HEK293 (cell line): Measurements from ENCODE around the gene SH2D7.

ENCODE experiments used
- CTCF ChIA-PET: fragments of 350-600 bp; formaldehyde crosslinking; extraction: SDS; loops from one replicate; lab custom pipeline; 2021; ENCODE audit warnings: antibody characterized with exemption; lab: Yijun Ruan, JAX
- POLR2A ChIA-PET: fragments of 300-600 bp; formaldehyde crosslinking; extraction: SDS; loops from one replicate; lab custom pipeline; 2020; ENCODE audit warnings: antibody characterized with exemption, inconsistent platforms; lab: Yijun Ruan, JAX
- H3K27ac ChIP-seq: fragments of 200-500 bp; sonication (Bioruptor generic); 2 replicates; pipeline ENCODE4 v1.5.1; 2014; ENCODE audit warnings: low read depth, low read length, control low read depth, inconsistent platforms; ENCODE audit errors: extremely low read depth
- H3K36me3 ChIP-seq, 2 experiments: fragments of 200-500 bp in 1 of 2; sonication (Bioruptor generic) in 1 of 2; 1 replicate in 1 of 2; 2 replicates in 1 of 2; pipeline ENCODE4 v1.5.1; 2014 to 2017; ENCODE audit warnings: inconsistent platforms in 2 of 2, low read length in 2 of 2; ENCODE audit not compliant: control insufficient read depth in 2 of 2, insufficient read depth in 1 of 2
- H3K4me1 ChIP-seq: fragments of 200-500 bp; sonication (Bioruptor generic); 2 replicates; pipeline ENCODE4 v1.5.1; 2014; ENCODE audit warnings: mild to moderate bottlenecking, low read length, inconsistent platforms; ENCODE audit not compliant: control insufficient read depth, insufficient read depth
- H3K4me3 ChIP-seq: 2 replicates; pipeline ENCODE4 v1.5.1; 2011; ENCODE audit warnings: low read depth, mild to moderate bottlenecking, control low read depth, low read length, moderate library complexity
- H3K9me3 ChIP-seq: fragments of 200-500 bp; sonication (Bioruptor generic); 2 replicates; pipeline ENCODE4 v1.5.1; 2014; ENCODE audit warnings: low read depth, low read length, inconsistent platforms; ENCODE audit not compliant: control insufficient read depth, insufficient read depth
- EGR2 ChIP-seq: fragments of 450-650 bp; formaldehyde crosslinking; IDR thresholded peaks from 2 replicates; pipeline ENCODE4 v1.5.1; 2016; ENCODE audit warnings: low read depth, missing biosample characterization, missing genetic modification characterization
- GLI4 ChIP-seq: fragments of 450-650 bp; formaldehyde crosslinking; IDR thresholded peaks from 2 replicates; pipeline ENCODE4 v1.5.1; 2016; ENCODE audit warnings: missing biosample characterization, missing genetic modification characterization
- HOXD13 ChIP-seq: sonication (generic); formaldehyde crosslinking; IDR thresholded peaks from 2 replicates; pipeline ENCODE4 v1.8.0; 2022; ENCODE audit warnings: missing genetic modification reagents, borderline replicate concordance
- PRDM1 ChIP-seq: fragments of 450-650 bp; formaldehyde crosslinking; IDR thresholded peaks from 2 replicates; pipeline ENCODE4; 2016; ENCODE audit warnings: missing biosample characterization, missing genetic modification characterization
- SCRT2 ChIP-seq: fragments of 450-650 bp; formaldehyde crosslinking; IDR thresholded peaks from 2 replicates; pipeline ENCODE4 v1.5.1; 2016; ENCODE audit warnings: missing biosample characterization, missing genetic modification characterization
- ZBTB20 ChIP-seq: fragments of 450-650 bp; formaldehyde crosslinking; IDR thresholded peaks from 2 replicates; pipeline ENCODE4 v1.5.1; 2016; ENCODE audit warnings: missing biosample characterization, missing genetic modification characterization
- ZFHX2 ChIP-seq: fragments of 450-650 bp; formaldehyde crosslinking; conservative IDR thresholded peaks from 2 replicates; pipeline ENCODE4 v1.5.1; 2016; ENCODE audit warnings: missing biosample characterization, missing genetic modification characterization
- ZFP41 ChIP-seq: fragments of 450-650 bp; formaldehyde crosslinking; IDR thresholded peaks from 2 replicates; pipeline ENCODE4 v1.5.1; 2016; ENCODE audit warnings: missing biosample characterization, missing genetic modification characterization, borderline replicate concordance
- ZFP69B ChIP-seq: fragments of 450-650 bp; formaldehyde crosslinking; IDR thresholded peaks from 2 replicates; pipeline ENCODE4 v1.5.1; 2016; ENCODE audit warnings: missing biosample characterization, missing genetic modification characterization
- ZNF175 ChIP-seq: fragments of 450-650 bp; formaldehyde crosslinking; IDR thresholded peaks from 2 replicates; pipeline ENCODE4 v1.5.1; 2016; ENCODE audit warnings: missing biosample characterization, missing genetic modification characterization
- ZNF19 ChIP-seq: fragments of 450-650 bp; formaldehyde crosslinking; IDR thresholded peaks from 2 replicates; pipeline ENCODE4; 2016; ENCODE audit warnings: missing biosample characterization, missing genetic modification characterization, low read depth
- ZNF239 ChIP-seq: fragments of 450-650 bp; formaldehyde crosslinking; IDR thresholded peaks from 2 replicates; pipeline ENCODE4 v1.5.1; 2016; ENCODE audit warnings: missing biosample characterization, missing genetic modification characterization
- ZNF311 ChIP-seq: fragments of 450-650 bp; formaldehyde crosslinking; IDR thresholded peaks from 2 replicates; pipeline ENCODE4 v1.5.1; 2017; ENCODE audit warnings: missing biosample characterization, missing genetic modification characterization, borderline replicate concordance
- ZNF366 ChIP-seq: fragments of 450-650 bp; formaldehyde crosslinking; conservative IDR thresholded peaks from 2 replicates; pipeline ENCODE4 v1.5.1; 2016; ENCODE audit warnings: missing biosample characterization, missing genetic modification characterization
- ZNF394 ChIP-seq: fragments of 450-650 bp; formaldehyde crosslinking; IDR thresholded peaks from 2 replicates; pipeline ENCODE4 v1.5.1; 2016; ENCODE audit warnings: missing biosample characterization, missing genetic modification characterization, mild to moderate bottlenecking, moderate library complexity, borderline replicate concordance
- ZNF404 ChIP-seq: fragments of 450-650 bp; formaldehyde crosslinking; IDR thresholded peaks from 2 replicates; pipeline ENCODE4 v1.5.1; 2017; ENCODE audit warnings: missing biosample characterization, missing genetic modification characterization
- ZNF521 ChIP-seq: fragments of 450-650 bp; formaldehyde crosslinking; IDR thresholded peaks from 2 replicates; pipeline ENCODE4 v1.5.1; 2017; ENCODE audit warnings: missing biosample characterization, mild to moderate bottlenecking, missing genetic modification characterization
- ZNF580 ChIP-seq: fragments of 450-650 bp; formaldehyde crosslinking; IDR thresholded peaks from 2 replicates; pipeline ENCODE4 v1.5.1; 2016; ENCODE audit warnings: missing biosample characterization, missing genetic modification characterization
- ZNF596 ChIP-seq: fragments of 450-650 bp; IDR thresholded peaks from 2 replicates; pipeline ENCODE4 v1.5.0; 2018; ENCODE audit warnings: missing biosample characterization, mild to moderate bottlenecking, missing genetic modification characterization, moderate library complexity
- ZNF600 ChIP-seq: fragments of 450-650 bp; formaldehyde crosslinking; IDR thresholded peaks from 2 replicates; pipeline ENCODE4 v1.5.1; 2016; ENCODE audit warnings: missing biosample characterization, missing genetic modification characterization
- ZNF610 ChIP-seq: fragments of 450-650 bp; formaldehyde crosslinking; IDR thresholded peaks from 2 replicates; pipeline ENCODE4 v1.5.1; 2016; ENCODE audit warnings: missing biosample characterization, missing genetic modification characterization, borderline replicate concordance
- ZNF658 ChIP-seq: fragments of 450-650 bp; formaldehyde crosslinking; IDR thresholded peaks from 2 replicates; pipeline ENCODE4; 2016; ENCODE audit warnings: missing biosample characterization, missing genetic modification characterization
- TF ChIP-seq, protein P1 (sequence below): fragments of 450-650 bp; formaldehyde crosslinking; IDR thresholded peaks from 2 replicates; pipeline ENCODE4 v1.5.1; 2016; ENCODE audit warnings: missing biosample characterization, missing genetic modification characterization
- TF ChIP-seq, protein P2 (sequence below): fragments of 450-650 bp; formaldehyde crosslinking; IDR thresholded peaks from 2 replicates; pipeline ENCODE4 v1.5.1; 2016; ENCODE audit warnings: missing biosample characterization, missing genetic modification characterization
- TF ChIP-seq, protein P3 (sequence below): fragments of 450-650 bp; formaldehyde crosslinking; IDR thresholded peaks from 2 replicates; pipeline ENCODE4 v1.5.1; 2017; ENCODE audit warnings: missing biosample characterization, mild to moderate bottlenecking, missing genetic modification characterization, moderate library complexity

Gene SH2D7

DNA sequence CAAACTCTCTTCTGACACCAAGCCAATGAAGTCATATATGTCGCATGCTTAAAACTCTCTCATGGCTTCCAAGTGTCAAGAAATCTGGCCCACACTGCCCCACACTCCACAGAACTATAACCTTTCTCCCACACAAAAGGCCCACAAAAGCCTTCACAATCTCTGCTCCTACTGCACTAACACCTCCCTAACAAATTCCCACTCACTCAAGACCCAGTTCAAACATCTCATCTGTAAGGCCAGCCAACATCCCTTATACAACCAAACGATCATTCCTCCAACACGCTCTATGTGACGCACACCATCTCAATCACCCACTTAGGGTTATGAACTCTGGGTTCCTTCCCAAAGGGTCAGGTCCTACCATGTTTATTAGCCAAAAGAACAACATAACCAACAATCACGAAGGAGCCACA lies 28.4 kb upstream of the SH2D7 start:
- Histone ChIP-seq H3K36me3 (no peaks in the 10 kb centered on the region; a peak in 1 of 3 replicates), H3K27ac (no peak overlapping the region), H3K4me3 (no peak overlapping the region), H3K9me3 (no peaks in the 10 kb centered on the region), H3K4me1 (peaks cover 57% of the 10 kb centered on the region)
- ChIA-PET POLR2A (no interaction called here), CTCF (no interaction called here)
- peak; percentile 81 for TF ChIP-seq ZNF600
- peak; percentile 98 for TF ChIP-seq EGR2 (tag by site-specific recombination)
- peak; percentile 94 for TF ChIP-seq ZFHX2
- no peak for TF ChIP-seq ZNF19 (tag by site-specific recombination)

DNA sequence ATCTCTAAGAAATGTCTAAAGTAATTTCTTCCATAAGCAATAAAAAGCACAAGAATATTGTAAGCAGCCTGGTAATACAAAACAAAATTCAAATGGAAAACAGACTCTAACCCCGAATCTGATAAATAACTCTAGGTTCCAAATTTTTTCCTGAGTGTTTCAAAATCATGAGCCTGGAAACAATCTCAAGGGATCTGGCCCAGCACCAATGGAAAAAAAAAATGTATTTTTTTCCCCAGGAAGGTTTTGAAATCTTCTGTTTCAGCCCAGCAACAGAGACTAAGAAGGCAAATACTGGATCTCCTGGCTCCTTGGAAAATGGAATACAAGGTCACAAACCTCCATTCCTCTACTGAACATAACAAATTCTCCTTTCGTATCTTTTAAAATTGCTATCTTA lies 27.8 kb upstream of the SH2D7 start:
- CTCF ChIA-PET, result no interaction called here
- Histone ChIP-seq H3K4me3 (no peak overlapping the region), H3K4me1 (peaks cover 57% of the 10 kb centered on the region), H3K9me3 (no peaks in the 10 kb centered on the region), H3K27ac (no peak overlapping the region), H3K36me3 (no peaks in the 10 kb centered on the region; a peak in 1 of 3 replicates)
- POLR2A ChIA-PET, result no interaction called here
- TF ChIP-seq ZFP41 (tag by site-specific recombination) (no peak), ZNF311 (no peak), ZNF596 (tag by site-specific recombination) (no peak), ZNF366 (tag by site-specific recombination) (no peak), ZNF239 (tag by site-specific recombination) (no peak), SCRT2 (tag by site-specific recombination) (no peak), ZNF404 (tag by site-specific recombination) (no peak), GLI4 (no peak), ZNF175 (no peak), ZNF394 (no peak), HOXD13 (CRISPR knock-in tag) (no peak), ZBTB20 (tag by site-specific recombination) (no peak), ZNF658 (tag by site-specific recombination) (no peak), ZNF610 (tag by site-specific recombination) (no peak)
- TF ChIP-seq, protein P1, sequence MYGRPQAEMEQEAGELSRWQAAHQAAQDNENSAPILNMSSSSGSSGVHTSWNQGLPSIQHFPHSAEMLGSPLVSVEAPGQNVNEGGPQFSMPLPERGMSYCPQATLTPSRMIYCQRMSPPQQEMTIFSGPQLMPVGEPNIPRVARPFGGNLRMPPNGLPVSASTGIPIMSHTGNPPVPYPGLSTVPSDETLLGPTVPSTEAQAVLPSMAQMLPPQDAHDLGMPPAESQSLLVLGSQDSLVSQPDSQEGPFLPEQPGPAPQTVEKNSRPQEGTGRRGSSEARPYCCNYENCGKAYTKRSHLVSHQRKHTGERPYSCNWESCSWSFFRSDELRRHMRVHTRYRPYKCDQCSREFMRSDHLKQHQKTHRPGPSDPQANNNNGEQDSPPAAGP (tag by site-specific recombination), result no peak

GRCh38 chr15:78065284-78065872 lies 27.0 kb upstream of the SH2D7 start:
- H3K36me3 ChIP-seq, result no peaks in the 10 kb centered on the region; a peak in 1 of 3 replicates
- TF ChIP-seq, protein P2, sequence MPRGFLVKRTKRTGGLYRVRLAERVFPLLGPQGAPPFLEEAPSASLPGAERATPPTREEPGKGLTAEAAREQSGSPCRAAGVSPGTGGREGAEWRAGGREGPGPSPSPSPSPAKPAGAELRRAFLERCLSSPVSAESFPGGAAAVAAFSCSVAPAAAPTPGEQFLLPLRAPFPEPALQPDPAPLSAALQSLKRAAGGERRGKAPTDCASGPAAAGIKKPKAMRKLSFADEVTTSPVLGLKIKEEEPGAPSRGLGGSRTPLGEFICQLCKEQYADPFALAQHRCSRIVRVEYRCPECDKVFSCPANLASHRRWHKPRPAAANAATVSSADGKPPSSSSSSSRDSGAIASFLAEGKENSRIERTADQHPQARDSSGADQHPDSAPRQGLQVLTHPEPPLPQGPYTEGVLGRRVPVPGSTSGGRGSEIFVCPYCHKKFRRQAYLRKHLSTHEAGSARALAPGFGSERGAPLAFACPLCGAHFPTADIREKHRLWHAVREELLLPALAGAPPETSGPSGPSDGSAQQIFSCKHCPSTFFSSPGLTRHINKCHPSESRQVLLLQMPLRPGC (tag by site-specific recombination), result peak; percentile 39; the same call in 1 of the 2 replicates
- TF ChIP-seq, protein P3, sequence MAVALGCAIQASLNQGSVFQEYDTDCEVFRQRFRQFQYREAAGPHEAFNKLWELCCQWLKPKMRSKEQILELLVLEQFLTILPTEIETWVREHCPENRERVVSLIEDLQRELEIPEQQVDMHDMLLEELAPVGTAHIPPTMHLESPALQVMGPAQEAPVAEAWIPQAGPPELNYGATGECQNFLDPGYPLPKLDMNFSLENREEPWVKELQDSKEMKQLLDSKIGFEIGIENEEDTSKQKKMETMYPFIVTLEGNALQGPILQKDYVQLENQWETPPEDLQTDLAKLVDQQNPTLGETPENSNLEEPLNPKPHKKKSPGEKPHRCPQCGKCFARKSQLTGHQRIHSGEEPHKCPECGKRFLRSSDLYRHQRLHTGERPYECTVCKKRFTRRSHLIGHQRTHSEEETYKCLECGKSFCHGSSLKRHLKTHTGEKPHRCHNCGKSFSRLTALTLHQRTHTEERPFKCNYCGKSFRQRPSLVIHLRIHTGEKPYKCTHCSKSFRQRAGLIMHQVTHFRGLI (tag by site-specific recombination), result peak; percentile 55; the same call in 1 of the 2 replicates
- TF ChIP-seq ZNF521 (tag by site-specific recombination) (no peak), ZFP69B (no peak), ZNF580 (tag by site-specific recombination) (no peak), PRDM1 (tag by site-specific recombination) (peak; percentile 89)
- no peak overlapping the region for H3K4me3 ChIP-seq
- peaks cover 57% of the 10 kb centered on the region for H3K4me1 ChIP-seq
- no peaks in the 10 kb centered on the region for H3K9me3 ChIP-seq
- ChIA-PET POLR2A (interaction anchor here (0.6 kb wide), 1 partner anchor 98 kb away, joined by 3 read pairs; no protein-coding TSS in a partner anchor), CTCF (interaction anchor here (0.6 to 1.2 kb wide), 4 partner anchors 10 to 106 kb away, joined by 3 to 6 read pairs (median 3); no protein-coding TSS in a partner anchor)
- peak overlapping the region; percentile 49; the same call in 1 of the 2 replicates for H3K27ac ChIP-seq
